OCI-LY1 (cell line): ENCODE data around the gene TPD52L1.

Source experiments
- H2AFZ ChIP-seq: fragments of 200-600 bp; sonication (generic), shearing (Covaris generic); 2 replicates; pipeline ENCODE4 v1.6.0; 2014; ENCODE audit warnings: antibody characterized with exemption, mild to moderate bottlenecking, low read length
- H3F3A ChIP-seq: fragments of 200-600 bp; sonication (generic), shearing (Covaris generic); 2 replicates; pipeline ENCODE4 v1.6.0; 2014; ENCODE audit warnings: mild to moderate bottlenecking, antibody characterized with exemption, low read length, moderate library complexity; ENCODE audit not compliant: insufficient read depth
- H3K27ac ChIP-seq: fragments of 200-600 bp; sonication (generic); 2 replicates; pipeline ENCODE4 v1.5.1; 2014; ENCODE audit warnings: low read length, mixed run types, mild to moderate bottlenecking, low read depth; ENCODE audit not compliant: poor library complexity, severe bottlenecking
- H3K27me3 ChIP-seq: fragments of 200-600 bp; sonication (generic); 2 replicates; pipeline ENCODE4 v1.6.0; 2014; ENCODE audit warnings: antibody characterized with exemption, mild to moderate bottlenecking, low read length, moderate library complexity; ENCODE audit not compliant: insufficient read depth
- H3K36me3 ChIP-seq: fragments of 200-600 bp; sonication (generic); 2 replicates; pipeline ENCODE4 v1.6.1; 2014; ENCODE audit warnings: mild to moderate bottlenecking, antibody characterized with exemption, low read length, moderate library complexity, mixed read lengths; ENCODE audit not compliant: insufficient read depth
- H3K4me1 ChIP-seq: fragments of 200-600 bp; sonication (generic); 2 replicates; pipeline ENCODE4 v1.5.1; 2014; ENCODE audit warnings: mild to moderate bottlenecking, low read length, moderate library complexity; ENCODE audit not compliant: insufficient read depth, severe bottlenecking
- H3K4me2 ChIP-seq: fragments of 200-600 bp; sonication (generic), shearing (Covaris generic); 2 replicates; pipeline ENCODE4 v1.6.1; 2014; ENCODE audit warnings: low read length
- H3K4me3 ChIP-seq: fragments of 200-600 bp; sonication (generic); 2 replicates; pipeline ENCODE4 v1.5.1; 2014; ENCODE audit warnings: low read length, low read depth, mild to moderate bottlenecking, mixed read lengths; ENCODE audit not compliant: poor library complexity, severe bottlenecking
- H3K79me2 ChIP-seq: fragments of 200-600 bp; shearing (Covaris generic); 2 replicates; pipeline ENCODE4 v1.6.1; 2016; ENCODE audit warnings: mixed run types, low read length, mixed read lengths; ENCODE audit not compliant: insufficient read depth
- H3K9ac ChIP-seq: fragments of 200-600 bp; sonication (generic), shearing (Covaris generic); 2 replicates; pipeline ENCODE4 v1.6.1; 2014; ENCODE audit warnings: mild to moderate bottlenecking, low read length, mixed read lengths
- H3K9me2 ChIP-seq: fragments of 200-600 bp; sonication (generic), shearing (Covaris generic); 2 replicates; pipeline ENCODE4 v1.6.1; 2014; ENCODE audit warnings: low read depth, mild to moderate bottlenecking, low read length, mixed read lengths
- H3K9me3 ChIP-seq: fragments of 200-600 bp; shearing (Covaris generic); 2 replicates; pipeline ENCODE4 v1.6.1; 2014; ENCODE audit warnings: low read length, mixed read lengths
- H4K20me1 ChIP-seq: fragments of 200-600 bp; sonication (generic), shearing (Covaris generic); 2 replicates; pipeline ENCODE4 v1.6.0; 2016; ENCODE audit warnings: mild to moderate bottlenecking, low read length; ENCODE audit not compliant: insufficient read depth
- CTCF ChIP-seq: fragments of 200-600 bp; sonication (generic), shearing (Covaris generic); IDR thresholded peaks from 2 replicates; pipeline ENCODE4 v1.5.1; 2017; ENCODE audit warnings: mild to moderate bottlenecking, antibody characterized with exemption, low read length, moderate library complexity, mixed read lengths
- EZH2 ChIP-seq: fragments of 200-600 bp; sonication (generic), shearing (Covaris generic); IDR thresholded peaks from 2 replicates; pipeline ENCODE4 v1.8.0; 2017; ENCODE audit warnings: borderline replicate concordance, mixed run types, mild to moderate bottlenecking, antibody characterized with exemption, low read length, moderate library complexity, mixed read lengths

The TPD52L1 gene

DNA sequence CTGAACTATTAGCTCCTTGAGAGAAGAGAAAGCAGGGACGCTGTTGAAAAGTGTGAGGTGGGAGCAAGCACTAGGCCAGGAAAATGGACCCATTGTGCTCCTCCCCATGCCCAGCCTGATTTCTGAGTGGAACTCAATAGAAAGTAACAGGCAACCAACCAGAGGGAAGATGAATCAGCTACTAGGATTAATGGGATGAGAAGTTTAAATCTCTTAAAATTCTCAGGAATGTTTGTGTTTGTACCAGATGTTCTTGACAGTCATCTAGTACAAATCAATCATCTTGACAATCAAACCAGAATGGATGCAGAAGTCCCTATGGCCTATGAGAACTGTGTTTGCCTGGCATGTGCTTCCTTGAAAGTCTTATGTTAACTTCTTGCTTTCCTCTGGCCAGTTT, 99.3 kb downstream of the TPD52L1 start:
- H3K79me2 ChIP-seq: no peaks in the 10 kb centered on the region
- H3F3A ChIP-seq: no peaks in the 10 kb centered on the region
- H2AFZ ChIP-seq: no peak overlapping the region
- TF ChIP-seq CTCF (no peak), EZH2 (no peak)
- no peak overlapping the region for H3K27ac ChIP-seq
- H3K4me1 ChIP-seq: peaks cover 4% of the 10 kb centered on the region
- no peaks in the 10 kb centered on the region for H4K20me1 ChIP-seq
- H3K4me3 ChIP-seq: no peak overlapping the region
- H3K9me2 ChIP-seq: no peaks in the 10 kb centered on the region
- no peaks in the 10 kb centered on the region for H3K27me3 ChIP-seq
- H3K4me2 ChIP-seq: no peak overlapping the region
- H3K9ac ChIP-seq: no peak overlapping the region
- H3K36me3 ChIP-seq: no peaks in the 10 kb centered on the region
- no peaks in the 10 kb centered on the region for H3K9me3 ChIP-seq

DNA sequence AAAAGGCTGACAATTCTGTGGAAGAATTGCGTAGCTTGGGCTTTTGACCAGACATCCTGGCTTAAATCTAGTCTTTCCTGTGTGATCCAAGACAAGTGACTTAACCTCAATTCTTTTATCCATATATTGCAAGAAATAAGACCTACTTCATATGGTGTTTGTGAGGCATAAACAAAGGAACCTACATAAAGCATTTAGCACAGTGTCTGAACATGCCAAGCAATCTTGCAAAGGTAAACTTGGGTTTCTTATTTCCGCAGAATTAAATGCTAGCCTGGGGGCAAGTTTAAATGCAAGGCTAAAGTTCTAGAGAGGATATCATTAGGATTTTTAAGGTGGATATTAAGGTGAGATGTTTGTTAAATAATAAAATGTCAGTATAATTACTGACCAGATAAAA, 100.3 kb downstream of the TPD52L1 start:
- Histone ChIP-seq H3K27ac (no peak overlapping the region), H3K9me2 (no peaks in the 10 kb centered on the region), H2AFZ (no peak overlapping the region)

DNA sequence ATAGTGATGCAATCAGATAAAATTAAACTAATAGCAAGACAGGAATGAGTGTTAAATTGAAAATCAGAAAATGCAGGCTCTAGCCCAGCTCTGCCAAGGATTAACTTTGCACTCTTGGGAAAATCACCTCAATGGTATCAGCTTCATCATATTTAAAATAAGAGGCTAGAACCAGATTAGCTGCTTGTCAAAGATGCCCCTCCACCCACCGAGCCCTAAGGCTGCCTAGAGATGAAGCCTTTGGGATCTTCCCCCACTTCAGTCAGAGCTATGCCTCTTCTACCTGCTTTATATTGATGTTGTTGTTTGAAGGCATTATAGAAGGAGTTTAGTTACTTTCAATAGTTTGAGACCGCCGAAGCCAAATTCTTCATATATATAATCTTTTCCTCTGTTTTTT, 100.7 kb downstream of the TPD52L1 start:
- Histone ChIP-seq H3F3A (no peaks in the 10 kb centered on the region), H3K9ac (no peak overlapping the region), H3K79me2 (no peaks in the 10 kb centered on the region), H3K27ac (no peak overlapping the region), H4K20me1 (no peaks in the 10 kb centered on the region), H2AFZ (no peak overlapping the region), H3K9me2 (no peaks in the 10 kb centered on the region), H3K4me3 (no peak overlapping the region), H3K4me2 (no peak overlapping the region), H3K4me1 (peaks cover 4% of the 10 kb centered on the region), H3K36me3 (no peaks in the 10 kb centered on the region), H3K9me3 (no peaks in the 10 kb centered on the region), H3K27me3 (no peaks in the 10 kb centered on the region)
- no peak for TF ChIP-seq EZH2
- TF ChIP-seq CTCF: no peak

More for the DNA sequence above, 100.3 kb downstream of the TPD52L1 start:
- Histone ChIP-seq H3K36me3 (no peaks in the 10 kb centered on the region), H3K9ac (no peak overlapping the region), H3F3A (no peaks in the 10 kb centered on the region), H3K9me3 (no peaks in the 10 kb centered on the region), H3K27me3 (no peaks in the 10 kb centered on the region), H3K4me2 (no peak overlapping the region), H3K4me3 (no peak overlapping the region), H3K79me2 (no peaks in the 10 kb centered on the region), H4K20me1 (no peaks in the 10 kb centered on the region), H3K4me1 (peaks cover 4% of the 10 kb centered on the region)
- no peak for TF ChIP-seq CTCF
- no peak for TF ChIP-seq EZH2
